ENCODE results near the gene GNAQ.
"Not testable (repeated sequence)": the region's sequence is repeated elsewhere in the genome, so short reads cannot be mapped to it uniquely, and the experiment has no call there.

GNAQ gene

DNA sequence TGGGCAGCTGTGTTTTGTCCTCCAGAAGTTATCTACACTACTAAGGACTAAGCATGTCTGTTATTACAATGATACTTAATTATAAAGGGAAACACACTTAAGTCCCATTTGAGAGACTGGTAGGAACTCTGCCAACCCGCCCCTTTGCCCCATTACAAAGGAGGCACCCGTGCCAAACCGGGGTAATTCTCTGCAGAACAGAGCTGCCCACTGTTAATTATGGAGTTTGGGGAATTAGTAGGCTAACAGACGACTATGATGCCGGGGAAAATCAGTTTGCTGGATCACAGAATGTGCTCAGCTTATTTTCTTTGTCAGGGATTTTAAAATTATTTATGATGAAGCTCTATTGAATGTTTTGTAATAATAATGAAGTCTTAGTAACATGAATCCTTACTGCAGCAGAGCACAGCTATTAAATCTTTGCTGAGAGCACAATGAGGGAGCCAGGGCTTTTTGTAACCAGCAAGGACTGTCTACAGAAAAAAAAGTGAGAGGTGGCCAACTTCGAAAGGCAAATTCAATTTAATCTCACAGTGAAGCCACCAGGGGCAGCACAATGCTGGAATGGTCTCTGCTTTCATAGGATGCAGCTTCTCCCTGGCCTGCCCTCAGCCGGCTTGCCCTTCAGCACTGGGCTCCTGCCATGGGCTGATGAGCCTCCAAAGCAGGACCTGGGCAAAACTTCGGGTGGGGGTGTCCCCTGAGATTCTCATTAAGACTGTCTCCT is 134.5 kb downstream of the GNAQ start:
- DNase-seq: peak in 1 of 2 experiments; percentile 14

DNA sequence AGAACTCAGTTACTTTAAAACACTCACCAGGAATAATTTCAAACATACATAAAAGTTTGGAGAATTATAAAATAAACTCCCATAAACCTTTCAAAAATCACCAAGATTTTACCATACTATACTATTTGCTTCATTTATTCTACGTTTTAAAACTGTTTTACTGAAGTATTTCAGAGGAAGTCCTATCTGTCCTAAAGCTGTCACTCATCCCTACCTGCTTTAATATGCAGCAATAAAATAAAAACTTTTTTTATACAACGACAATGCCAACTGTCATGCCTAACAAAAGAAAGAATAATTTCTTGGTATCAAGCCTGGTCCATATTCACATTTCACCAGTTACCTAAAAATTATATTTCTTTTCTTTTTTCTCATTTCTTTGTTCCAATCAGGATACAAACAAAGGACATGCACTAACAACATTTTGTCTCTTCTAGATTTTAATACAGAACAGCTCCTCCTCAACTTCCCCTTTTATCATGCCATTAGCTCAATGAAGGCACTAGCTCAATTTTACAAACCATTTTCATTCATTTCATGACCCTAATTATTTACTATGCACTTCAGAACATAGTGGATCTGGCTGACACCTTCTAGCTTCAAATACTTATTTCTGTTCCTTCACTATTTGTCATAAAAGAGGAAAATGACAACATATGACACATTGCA is 135.2 kb downstream of the GNAQ start:
- DNase-seq: no peak

DNA sequence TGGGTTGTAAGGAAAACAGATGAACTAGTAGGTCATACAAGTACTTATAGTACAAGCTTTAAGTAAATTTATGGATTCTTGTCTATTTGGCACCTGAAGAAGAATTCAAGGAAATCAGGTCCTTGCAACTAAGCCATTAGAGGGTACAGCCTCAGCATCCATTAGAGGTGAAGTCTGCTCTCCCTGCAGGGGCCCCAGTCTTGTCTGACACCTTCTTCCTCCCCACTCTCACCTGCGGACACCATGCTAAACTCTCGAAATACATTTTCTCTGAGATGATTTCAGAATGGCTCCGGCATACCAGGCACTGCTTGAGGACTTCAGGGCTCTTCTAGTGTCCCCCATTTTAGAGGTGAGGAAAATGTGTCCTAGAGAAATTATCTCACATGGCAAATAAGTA is 137.9 kb downstream of the GNAQ start:
- no peak for DNase-seq

- DNase-seq: no peak
Observed at GRCh38 chr9:77892955-77893514, 138.6 kb downstream of the GNAQ start.

- DNase-seq: no peak
Observed at GRCh38 chr9:77892171-77892570, 139.4 kb downstream of the GNAQ start.

DNA sequence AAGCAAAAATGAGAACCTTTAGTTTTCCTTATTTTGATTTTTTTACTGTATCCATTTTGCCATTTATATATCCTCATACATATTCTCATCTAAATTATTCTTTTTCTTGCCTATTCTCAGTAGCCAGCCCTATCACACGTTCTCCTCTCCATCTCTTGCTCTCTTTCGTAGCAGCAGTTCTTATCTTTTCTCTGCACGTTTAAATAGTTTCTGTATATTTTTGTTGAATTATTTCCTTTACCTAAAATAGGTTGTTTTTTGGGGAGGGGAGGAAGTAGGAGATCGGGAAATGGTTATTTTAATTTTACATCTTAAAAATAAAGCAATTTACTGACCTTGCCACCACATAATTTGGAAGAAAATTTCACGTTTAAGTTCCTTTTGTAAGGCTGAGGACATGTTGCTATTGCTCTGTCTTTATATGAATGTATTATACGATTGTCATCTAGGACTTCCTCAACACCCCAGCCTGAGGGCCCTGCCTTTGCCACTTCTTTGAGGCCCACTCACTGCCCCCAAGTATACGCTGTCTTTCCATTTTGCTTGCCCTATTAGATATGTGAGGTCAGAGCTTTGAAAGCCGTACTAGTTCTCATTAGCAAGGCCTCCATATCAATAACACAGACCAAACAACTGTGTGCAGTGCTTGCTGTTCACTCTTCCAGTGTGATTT is 140.3 kb downstream of the GNAQ start:
- no peak for DNase-seq

DNA sequence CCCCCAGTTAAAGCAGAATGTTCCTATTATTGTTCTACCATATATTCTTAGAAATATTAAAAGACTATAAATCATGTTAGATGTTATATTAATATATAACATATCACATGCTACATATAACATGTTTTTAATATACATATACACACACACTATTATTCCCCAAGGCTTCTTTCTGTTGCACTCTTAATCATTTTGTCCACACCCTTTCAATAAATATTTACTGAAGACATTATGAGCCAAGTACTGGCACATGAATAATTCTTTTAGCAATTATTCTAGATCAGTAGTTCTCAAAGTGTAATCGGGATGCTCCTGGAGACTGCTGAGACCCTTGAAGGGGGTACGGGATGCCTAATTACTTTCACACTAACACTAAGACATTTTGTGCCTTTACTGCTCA is 143.9 kb downstream of the GNAQ start:
- DNase-seq: no peak

DNA sequence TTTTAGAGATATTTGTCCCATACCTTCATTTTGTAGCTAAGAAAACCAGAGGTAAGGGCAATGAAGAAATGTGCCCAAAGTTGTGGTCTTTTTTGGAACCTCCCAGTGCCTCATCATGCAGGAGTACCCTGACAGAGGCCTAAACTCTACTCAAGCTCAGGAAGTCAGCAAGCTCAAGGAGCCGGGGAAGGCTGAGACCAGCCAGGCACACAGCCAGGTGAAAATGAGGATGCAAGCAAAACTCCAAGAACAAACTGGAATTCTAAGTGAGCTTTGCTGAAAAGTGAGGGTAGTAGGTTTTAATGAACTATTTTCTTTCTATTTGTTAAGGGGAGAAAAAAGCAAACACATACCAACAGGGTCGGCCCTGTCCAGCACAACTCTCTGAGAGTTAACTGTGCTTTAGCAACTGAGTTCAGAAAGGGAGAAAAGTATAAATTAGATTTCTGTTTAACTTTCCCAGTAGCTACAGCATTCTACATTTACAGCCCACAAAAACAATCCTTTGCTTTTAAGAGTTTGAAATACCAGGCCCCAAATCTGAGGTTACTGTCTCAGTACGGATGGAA is 146.4 kb downstream of the GNAQ start:
- DNase-seq: no peak

DNA sequence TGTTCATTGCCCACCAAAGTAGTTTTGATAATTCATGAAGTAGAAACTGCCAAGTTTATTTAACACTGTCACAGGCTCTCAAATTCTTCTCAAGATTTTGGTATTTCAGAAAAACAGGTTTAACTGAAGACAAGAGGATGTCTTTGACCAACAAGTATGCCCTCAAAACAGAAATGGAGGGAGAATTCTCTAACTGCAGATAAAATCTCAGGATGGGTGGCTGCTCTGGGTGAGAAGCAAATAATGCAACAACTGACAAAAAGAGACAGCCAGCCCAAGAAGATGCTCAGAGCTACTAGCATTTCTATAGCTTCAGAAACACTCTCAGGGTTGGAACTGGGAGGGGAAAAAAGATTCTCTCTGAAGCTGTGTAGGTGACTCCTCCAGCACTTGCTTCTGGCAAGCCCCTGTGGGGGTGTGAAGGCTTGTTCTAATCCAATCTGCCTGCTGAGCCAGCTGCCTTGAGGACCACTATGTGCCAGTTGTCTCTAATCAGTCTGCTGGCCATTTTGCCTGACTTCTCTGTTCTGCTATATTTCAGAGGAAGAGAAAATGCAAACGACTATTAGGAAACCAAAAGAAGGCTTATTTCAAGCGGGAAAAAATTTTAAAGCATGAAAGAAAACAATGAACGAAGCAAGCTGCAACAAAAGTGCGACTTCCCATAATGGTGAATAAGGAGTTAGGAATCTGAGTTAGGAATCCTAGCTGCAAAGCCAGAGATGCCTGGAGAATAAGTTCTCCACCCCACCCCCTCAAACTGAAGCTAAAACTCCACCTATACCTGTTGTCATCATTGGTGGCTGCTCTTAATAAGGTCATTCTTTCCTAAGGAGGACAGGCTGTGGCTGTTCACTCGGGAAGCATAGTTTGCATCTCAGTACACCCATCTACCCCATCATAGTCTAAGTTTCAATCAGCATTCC is 147.5 kb downstream of the GNAQ start:
- peak in 1 of 2 experiments; percentile 9 for DNase-seq

GRCh38 chr9:77883133-77883532 is 148.5 kb downstream of the GNAQ start:
- DNase-seq: no peak

DNA sequence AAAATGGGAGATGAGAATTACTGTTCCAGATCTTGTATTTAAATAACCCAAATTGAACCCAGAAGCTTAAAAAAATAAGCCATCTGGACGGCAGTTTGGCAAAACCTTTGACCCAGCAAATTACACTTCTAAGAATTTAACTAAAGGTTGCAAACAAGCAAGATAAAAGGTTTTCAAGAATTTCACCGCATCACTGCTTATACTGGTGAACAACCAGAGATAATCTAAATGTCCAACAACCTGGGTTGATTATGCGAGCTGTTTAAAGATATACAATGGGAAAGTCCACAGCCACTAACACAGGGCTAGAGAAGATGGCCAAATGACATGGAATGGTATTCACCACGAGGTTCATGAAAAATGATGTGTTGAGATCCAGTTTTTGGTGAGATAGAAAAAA is 149.3 kb downstream of the GNAQ start:
- no peak for DNase-seq

DNA sequence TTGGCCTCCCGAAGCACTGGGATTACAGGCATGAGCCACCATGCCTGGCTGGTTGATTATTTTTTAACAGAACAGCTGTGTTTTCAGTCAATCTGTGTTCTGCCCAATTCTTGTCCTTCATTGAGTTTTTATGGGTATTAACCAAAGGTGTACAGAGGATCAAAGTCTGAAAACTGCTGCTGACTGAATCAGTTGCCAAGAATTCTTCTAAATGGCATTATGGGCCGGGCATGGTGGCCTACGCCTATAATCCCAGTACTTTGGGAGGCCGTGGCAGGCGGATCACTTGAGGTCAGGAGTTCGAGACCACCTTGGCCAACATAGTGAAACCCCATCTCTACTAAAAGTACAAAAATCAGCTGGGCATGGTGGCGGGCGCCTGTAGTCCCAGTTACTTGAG is 150.0 kb downstream of the GNAQ start:
- DNase-seq: not testable (repeated sequence)

- DNase-seq: no peak
Observed at GRCh38 chr9:77881111-77881510, 150.5 kb downstream of the GNAQ start.

GRCh38 chr9:77879437-77879943 is 152.1 kb downstream of the GNAQ start:
- no peak for DNase-seq

- not testable (repeated sequence) for DNase-seq
Observed at GRCh38 chr9:77878793-77879192, 152.8 kb downstream of the GNAQ start.

DNA sequence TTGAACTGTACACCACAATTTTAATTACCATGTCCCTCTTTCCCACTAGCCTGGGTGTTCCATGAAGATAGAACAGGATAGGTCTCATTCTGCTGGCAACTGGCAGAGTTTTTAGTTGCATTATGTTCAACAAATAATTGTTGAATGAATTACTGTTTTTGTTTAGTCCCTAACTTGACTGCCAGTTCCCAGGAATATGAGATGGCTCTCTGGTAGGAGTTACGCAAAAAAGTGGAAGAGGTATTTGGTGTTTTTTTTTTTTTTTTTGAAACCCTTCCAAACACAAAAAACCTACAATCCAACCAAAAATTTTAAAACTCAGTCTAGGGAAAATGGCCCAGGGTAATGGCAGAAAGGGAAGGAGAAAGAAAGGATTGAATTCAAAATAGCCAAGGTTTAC is 153.6 kb downstream of the GNAQ start:
- DNase-seq: no peak

- no peak for DNase-seq
Observed at GRCh38 chr9:77876590-77876989, 155.0 kb downstream of the GNAQ start.

DNA sequence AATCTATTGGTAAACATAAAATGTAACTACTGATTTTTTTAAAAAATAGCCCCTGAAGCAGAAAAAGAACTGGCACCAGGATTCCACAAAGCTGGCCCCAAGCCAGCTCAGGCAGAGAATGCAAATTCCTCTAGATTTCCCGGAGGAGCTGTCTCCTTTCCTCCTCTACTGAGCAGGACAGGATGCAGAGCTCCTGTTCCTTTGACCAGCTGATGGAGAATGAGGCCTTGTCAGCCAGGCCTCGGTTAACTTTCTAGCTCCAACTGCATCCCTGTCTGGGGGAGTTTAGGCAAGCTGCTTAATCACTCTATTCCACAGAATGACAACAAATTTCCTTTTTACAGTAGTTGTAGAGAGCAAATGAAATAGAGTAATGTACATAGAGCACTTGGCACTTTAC is 155.5 kb downstream of the GNAQ start:
- no peak for DNase-seq

DNA sequence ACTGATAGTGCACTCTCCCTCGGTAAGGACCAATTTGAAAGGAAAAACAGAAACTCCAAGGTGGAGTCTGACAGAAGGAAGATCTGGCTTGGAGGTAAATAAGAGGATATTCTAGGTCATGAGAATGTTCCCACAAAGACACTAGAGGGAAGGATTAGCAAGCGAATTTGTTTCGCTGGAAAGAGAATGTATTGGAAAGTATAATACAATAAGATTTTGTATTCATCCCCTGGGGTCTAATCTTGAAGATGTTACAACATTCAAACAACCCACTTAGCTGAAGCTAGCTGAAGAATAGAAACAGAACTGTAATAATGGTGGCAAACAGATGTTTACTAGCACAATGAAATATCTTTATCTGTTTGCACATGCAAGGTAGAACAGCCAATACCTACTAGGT is 158.7 kb downstream of the GNAQ start:
- no peak for DNase-seq

DNA sequence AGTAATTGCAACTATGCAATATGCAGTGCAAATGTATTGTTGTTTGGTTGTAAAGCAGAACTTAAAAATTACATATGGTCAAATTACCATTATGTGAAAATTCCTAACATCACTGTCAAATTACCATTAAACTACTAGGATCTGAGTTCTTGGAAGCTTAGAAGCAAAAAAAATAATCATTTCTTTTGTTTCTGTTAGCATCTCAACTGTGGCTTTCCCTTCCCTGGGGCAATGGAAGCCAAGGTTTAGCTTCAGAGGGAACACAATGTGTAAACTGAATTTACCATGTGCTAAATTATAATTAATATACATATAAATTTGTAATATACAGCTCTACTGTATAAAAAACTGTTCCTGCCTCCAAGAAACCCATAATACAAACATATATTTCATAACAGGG is 159.4 kb downstream of the GNAQ start:
- DNase-seq: no peak

GRCh38 chr9:77871483-77871882 is 160.1 kb downstream of the GNAQ start:
- no peak for DNase-seq

- no peak for DNase-seq
Observed at GRCh38 chr9:77866878-77867277, 164.7 kb downstream of the GNAQ start.

All from SW 1271 (cell line).